Measurements from ENCODE around the gene KAZN.

- TF ChIP-seq CTCF (IDR thresholded peaks at IDR 0.05) = no peak
- TF ChIP-seq POLR2A (IDR thresholded peaks at IDR 0.05) = no peak
- no peak for TF ChIP-seq EP300 (IDR thresholded peaks at IDR 0.05)
Measured at GRCh38 chr1:15107911-15108310, 509.4 kb downstream of the KAZN start.
